GM21360 (cell line): ENCODE data around the gene NEK10.

Experiments
- ATAC-seq: cut with Tn5 transposase; IDR thresholded peaks from one replicate; pipeline ENCODE4 v1.9.1; 2021; ENCODE audit warnings: mild to moderate bottlenecking, moderate library complexity; ENCODE audit not compliant: unreplicated experiment

The NEK10 gene

GRCh38 chr3:27193056-27193455, 176.1 kb downstream of the NEK10 start:
- ATAC-seq = no peak

DNA sequence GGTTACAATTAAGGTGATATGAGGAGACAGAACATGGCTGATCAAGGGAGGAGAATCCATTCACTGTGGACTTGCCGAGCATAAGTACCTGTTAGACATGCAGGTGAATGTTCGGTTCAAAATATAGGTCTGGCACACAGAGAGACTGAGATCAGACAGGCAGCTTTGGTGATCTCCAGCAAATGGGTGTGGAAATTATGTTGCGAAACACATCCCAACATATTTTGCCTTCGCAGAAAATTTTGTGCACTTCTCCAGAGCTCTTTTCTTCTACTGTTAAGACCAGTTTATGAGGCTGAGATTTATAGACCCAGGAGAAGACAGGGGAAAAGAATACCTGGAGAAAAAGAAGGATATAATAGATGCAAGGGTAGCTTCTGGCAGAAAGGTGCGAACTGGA, 183.2 kb downstream of the NEK10 start:
- ATAC-seq = no peak

DNA sequence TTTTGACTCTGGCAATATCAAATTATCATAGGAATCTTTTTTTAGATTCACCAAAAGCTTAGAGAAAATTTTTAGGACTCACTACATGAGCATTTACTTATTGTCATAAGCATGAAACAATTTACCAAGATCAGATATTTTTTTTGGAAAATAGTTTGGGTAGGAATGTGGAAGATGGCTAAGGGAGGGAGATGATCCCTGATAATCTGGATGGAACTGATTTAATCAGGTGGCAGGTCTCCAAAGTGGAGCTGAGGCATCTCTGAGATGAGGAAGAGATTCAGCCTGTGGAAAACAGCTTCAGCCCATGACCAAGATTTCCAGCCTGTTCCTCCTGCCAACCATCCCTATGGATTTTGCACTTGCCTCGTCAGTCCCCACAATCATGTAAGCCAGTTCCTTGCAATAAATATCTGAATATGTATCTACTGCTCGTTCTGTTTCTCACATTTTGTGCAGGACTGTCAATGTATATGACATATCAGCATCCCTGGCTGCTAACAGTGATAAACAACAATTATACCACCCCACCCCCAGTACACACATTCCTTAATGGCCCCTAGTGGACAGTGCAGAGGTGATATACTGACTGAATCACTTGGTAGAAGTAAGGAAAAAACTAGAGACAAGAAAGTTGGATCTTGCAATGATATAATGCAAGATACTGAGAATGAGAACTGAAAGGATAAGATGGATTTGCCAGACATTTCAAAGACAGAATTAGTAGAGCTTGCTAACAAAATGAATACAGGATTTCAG, 183.8 kb downstream of the NEK10 start:
- no peak for ATAC-seq

- ATAC-seq = no peak
These were observed 184.9 kb downstream of the NEK10 start for GRCh38 chr3:27184261-27184660.

- ATAC-seq = no peak
These were observed 192.9 kb downstream of the NEK10 start for GRCh38 chr3:27176256-27176655.

DNA sequence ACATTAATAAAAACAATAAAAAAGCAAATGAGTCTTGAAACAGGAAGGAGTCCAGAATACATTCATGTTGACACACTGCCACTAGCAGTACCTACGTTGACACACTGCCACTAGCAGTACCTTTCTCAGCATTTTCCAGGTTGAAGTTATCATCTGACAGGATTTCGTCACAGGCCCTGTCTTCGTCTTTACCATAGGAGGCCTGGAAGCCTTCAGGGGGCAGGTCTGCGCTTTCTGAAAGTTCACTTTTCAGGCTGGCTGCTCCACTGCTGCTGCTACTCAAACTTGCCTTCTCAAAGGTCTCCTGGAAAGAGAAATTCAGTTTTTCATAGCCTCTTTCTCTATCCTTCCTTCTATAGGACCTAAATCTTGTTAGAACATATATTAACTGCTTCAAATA, 194.7 kb downstream of the NEK10 start:
- no peak for ATAC-seq

DNA sequence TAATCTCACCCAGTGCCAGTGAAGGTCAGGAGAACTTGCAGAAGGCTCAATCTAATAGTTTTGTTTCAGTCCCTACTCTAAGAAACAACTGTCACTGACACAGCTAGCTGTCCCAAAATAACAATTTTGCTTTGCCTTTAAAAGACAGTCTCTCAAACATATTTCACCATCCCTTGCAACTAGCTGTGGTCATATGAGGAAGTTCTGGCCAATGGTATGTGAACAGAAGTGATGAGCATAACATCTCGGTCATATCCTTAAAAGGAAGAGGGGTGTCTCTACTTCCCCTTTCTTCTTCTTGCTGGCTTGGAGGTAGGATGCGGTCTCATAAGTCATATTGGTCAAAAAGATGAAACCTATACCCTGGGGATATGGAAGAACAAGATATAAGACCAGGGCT, 198.1 kb downstream of the NEK10 start:
- ATAC-seq = peak; percentile 87

DNA sequence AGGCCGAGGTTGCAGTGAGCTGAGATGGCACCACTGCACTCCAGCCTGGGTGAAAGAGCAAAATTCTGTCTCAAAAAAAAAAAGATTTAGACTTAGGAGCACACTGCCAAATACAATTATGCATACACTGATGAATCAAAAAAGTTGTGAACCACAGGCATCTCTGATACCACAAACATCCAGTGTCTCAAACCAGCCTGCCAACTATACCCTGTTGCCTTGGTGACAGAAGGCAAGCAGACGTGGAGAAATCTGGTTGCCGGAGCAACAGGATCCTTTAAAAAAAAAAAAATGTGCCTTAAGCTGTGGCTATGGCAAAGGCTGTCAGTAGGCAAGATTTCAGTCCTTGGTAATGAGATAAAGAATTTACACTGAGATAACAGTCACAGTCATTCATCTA, 202.3 kb downstream of the NEK10 start:
- no peak for ATAC-seq

GRCh38 chr3:27165321-27165721, 203.9 kb downstream of the NEK10 start:
- ATAC-seq = no peak

DNA sequence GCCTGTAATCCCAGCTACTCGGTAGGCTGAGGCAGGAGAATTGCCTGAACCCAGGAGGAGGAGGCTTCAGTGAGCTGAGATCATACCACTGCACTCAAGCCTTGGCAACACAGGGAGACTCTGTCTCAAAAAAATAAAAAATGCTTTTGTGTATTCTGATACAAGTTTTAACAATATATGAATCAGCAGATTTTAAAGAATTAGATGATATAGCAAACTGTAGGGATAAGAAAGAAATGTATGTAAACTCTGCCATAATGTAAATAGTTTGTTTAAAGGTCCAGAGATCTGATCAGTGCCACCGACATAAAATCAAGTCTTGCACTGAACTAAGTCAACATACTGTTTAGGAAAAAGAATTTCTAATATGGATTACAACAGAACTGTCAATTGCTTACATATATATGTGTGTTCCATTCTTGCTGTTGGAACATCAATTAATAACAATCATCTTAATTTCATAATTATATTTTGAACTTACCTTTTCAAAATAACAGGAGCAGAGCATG, 208.3 kb downstream of the NEK10 start:
- ATAC-seq = no peak

DNA sequence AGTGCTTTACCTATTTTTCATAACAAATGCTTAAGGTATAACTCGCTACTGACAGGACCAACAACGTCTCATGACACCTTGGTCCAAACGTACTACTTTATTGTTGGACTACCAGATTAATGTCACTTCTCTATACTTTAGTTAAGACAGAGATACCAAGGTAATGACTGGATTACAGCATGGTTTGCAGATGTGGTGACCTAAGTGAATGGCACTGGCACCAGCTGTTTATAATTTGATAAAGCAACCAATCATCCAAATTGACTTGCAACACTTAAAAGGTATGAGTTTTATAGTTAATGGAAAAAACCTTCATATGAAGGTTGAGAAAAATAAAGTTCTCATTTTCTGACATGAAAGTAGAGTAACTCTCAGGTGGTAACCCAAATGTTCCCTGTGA, 209.0 kb downstream of the NEK10 start:
- ATAC-seq = no peak

GRCh38 chr3:27147215-27147614, 222.0 kb downstream of the NEK10 start:
- ATAC-seq = no peak

DNA sequence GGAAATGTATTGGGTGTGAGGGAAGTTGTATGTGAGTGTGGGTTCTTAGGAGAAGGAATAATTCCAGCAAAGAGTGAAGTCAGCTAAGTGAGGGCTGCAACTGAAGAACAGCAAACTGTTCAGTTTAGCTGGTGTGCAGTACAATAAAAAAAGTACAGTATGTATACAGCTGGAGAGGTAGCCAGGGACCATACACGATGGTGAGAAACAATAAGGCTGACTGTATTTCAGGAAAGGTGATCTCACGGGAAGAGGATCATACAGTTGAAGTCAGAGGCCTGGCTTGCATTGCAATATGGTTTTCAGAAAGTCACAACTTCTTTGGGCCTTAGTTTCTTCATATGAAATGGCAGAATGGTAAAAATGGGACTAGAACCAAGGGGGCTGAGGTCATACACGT, 222.4 kb downstream of the NEK10 start:
- no peak for ATAC-seq

GRCh38 chr3:27145719-27146118, 223.5 kb downstream of the NEK10 start:
- no peak for ATAC-seq

DNA sequence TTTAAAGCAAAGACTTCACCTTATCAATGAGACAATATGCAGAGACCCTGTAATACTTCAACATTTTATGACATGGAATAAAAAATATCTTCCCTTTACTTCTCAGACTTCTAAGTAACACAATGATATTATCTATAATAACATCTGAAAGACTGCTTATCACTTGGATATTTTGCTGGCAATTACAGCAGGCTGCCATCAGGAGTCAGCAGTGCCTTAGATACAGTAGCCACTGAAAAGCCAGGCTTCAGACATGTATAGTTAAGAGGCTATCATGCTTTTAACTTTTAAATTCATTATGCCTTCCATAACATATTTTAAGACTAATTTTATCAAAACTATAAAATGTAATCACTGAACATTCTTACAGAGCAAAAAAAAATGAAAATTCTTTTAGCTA, 227.5 kb downstream of the NEK10 start:
- no peak for ATAC-seq

- no peak for ATAC-seq
These were observed 230.6 kb downstream of the NEK10 start for GRCh38 chr3:27138562-27138961.

GRCh38 chr3:27138005-27138404, 231.2 kb downstream of the NEK10 start:
- ATAC-seq = no peak

GRCh38 chr3:27134171-27134796, 234.9 kb downstream of the NEK10 start:
- peak; percentile 98 for ATAC-seq

DNA sequence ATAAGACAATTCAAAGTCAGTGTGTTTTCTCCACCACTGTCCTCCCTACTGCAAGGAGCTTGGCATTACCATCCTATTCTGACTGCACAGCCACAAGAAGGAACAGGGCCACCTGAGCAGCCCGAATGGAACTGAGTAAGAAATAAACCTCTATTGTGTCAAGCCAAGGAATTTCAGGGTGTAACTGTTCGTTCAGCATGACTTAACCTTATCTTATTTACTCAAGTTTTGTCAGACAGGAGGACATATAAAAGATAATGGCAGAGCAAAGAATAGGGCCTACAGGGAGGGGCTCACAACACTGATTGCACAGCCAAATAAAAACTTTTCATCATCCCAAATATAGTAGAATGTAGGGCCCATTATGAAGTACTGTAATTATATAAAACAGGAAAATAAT, 236.1 kb downstream of the NEK10 start:
- no peak for ATAC-seq

GRCh38 chr3:27130796-27131195, 238.4 kb downstream of the NEK10 start:
- no peak for ATAC-seq

GRCh38 chr3:27127879-27128278, 241.3 kb downstream of the NEK10 start:
- no peak for ATAC-seq

GRCh38 chr3:27127195-27127594, 242.0 kb downstream of the NEK10 start:
- no peak for ATAC-seq
